Measurements from ENCODE around the gene SPNS2.

- TF ChIP-seq EP300 (IDR thresholded peaks at IDR 0.05) (no peak), CTCF (IDR thresholded peaks at IDR 0.05) (peak in 2 of 3 experiments; percentile 7 to 39), POLR2A (IDR thresholded peaks at IDR 0.05; ENCODE audit: low read depth) (no peak), POLR2AphosphoS5 (IDR thresholded peaks at IDR 0.05) (no peak)
Measured at GRCh38 chr17:4583782-4584100, 85.1 kb downstream of the SPNS2 start.
